Measurements from ENCODE around the gene DRC7.

DRC7 gene

GRCh38 chr16:57661510-57661909 lies 33.1 kb upstream of the DRC7 start:
- no peak for DNase-seq
- peaks cover 6 to 93% (median 62%) of the 10 kb centered on the region in 4 experiments for H3K36me3 ChIP-seq (ENCODE audit: control insufficient read depth in 4 of 4, insufficient read depth in 4 of 4, low read length in 3 of 4)
- 98% methylated on average over 7 of the region's 7 CpGs for WGBS (ENCODE audit: insufficient coverage)
- no peak overlapping the region for H3K27ac ChIP-seq (ENCODE audit: insufficient read depth in 1 of 2, low read depth in 1 of 2, low read length in 2 of 2, poor library complexity in 1 of 2, severe bottlenecking in 2 of 2)
- ChIA-PET POLR2A (no interaction called here), CTCF (interaction anchor here (1.0 to 4.2 kb wide), 4 partner anchors 12 to 86 kb away, joined by 4 to 13 read pairs (median 4); no protein-coding TSS in a partner anchor)
- peaks cover 0 to 2% (median under 1%) of the 10 kb centered on the region in 4 experiments for H3K4me1 ChIP-seq (ENCODE audit: control extremely low read depth in 1 of 4, control insufficient read depth in 4 of 4, insufficient read depth in 4 of 4, low read length in 3 of 4)
- no peaks in the 10 kb centered on the region for H3K27me3 ChIP-seq (replicated peaks in 2 of 5; ENCODE audit: control insufficient read depth in 4 of 5, insufficient read depth in 5 of 5, low read length in 4 of 5)
- H3K4me3 ChIP-seq (ENCODE audit: control insufficient read depth in 1 of 7, extremely low read depth in 1 of 7, insufficient read depth in 4 of 7, low read depth in 2 of 7, low read length in 6 of 7) = no peak overlapping the region
- no peaks in the 10 kb centered on the region for H3K9me3 ChIP-seq (ENCODE audit: control extremely low read depth in 1 of 5, control insufficient read depth in 4 of 5, insufficient read depth in 2 of 5, low read depth in 1 of 5, low read length in 4 of 5)

- peaks cover 0 to 8% (median 6%) of the 10 kb centered on the region in 4 experiments for H3K4me1 ChIP-seq (ENCODE audit: control extremely low read depth in 1 of 4, control insufficient read depth in 4 of 4, insufficient read depth in 4 of 4, low read length in 3 of 4)
- H3K9me3 ChIP-seq (ENCODE audit: control extremely low read depth in 1 of 5, control insufficient read depth in 4 of 5, insufficient read depth in 2 of 5, low read depth in 1 of 5, low read length in 4 of 5) = no peaks in the 10 kb centered on the region
- no peaks in the 10 kb centered on the region for H3K27me3 ChIP-seq (replicated peaks in 2 of 5; ENCODE audit: control insufficient read depth in 4 of 5, insufficient read depth in 5 of 5, low read length in 4 of 5)
- H3K4me3 ChIP-seq (ENCODE audit: control insufficient read depth in 1 of 7, extremely low read depth in 1 of 7, insufficient read depth in 4 of 7, low read depth in 2 of 7, low read length in 6 of 7) = no peak overlapping the region
- ChIA-PET POLR2A (no interaction called here), CTCF (interaction anchor here (0.9 to 4.2 kb wide), 8 partner anchors 8 to 86 kb away, joined by 3 to 13 read pairs (median 4); no protein-coding TSS in a partner anchor)
- no peak overlapping the region for H3K27ac ChIP-seq (ENCODE audit: insufficient read depth in 1 of 2, low read depth in 1 of 2, low read length in 2 of 2, poor library complexity in 1 of 2, severe bottlenecking in 2 of 2)
- peaks cover 6 to 86% (median 56%) of the 10 kb centered on the region in 4 experiments for H3K36me3 ChIP-seq (ENCODE audit: control insufficient read depth in 4 of 4, insufficient read depth in 4 of 4, low read length in 3 of 4)
- DNase-seq = no peak
- 91% methylated on average over 20 of the region's 20 CpGs for WGBS (ENCODE audit: insufficient coverage)
These were observed 32.4 kb upstream of the DRC7 start for GRCh38 chr16:57661936-57662906.

- Histone ChIP-seq H3K9me3 (ENCODE audit: control extremely low read depth in 1 of 5, control insufficient read depth in 4 of 5, insufficient read depth in 2 of 5, low read depth in 1 of 5, low read length in 4 of 5) (no peaks in the 10 kb centered on the region), H3K27me3 (replicated peaks in 2 of 5; ENCODE audit: control insufficient read depth in 4 of 5, insufficient read depth in 5 of 5, low read length in 4 of 5) (no peaks in the 10 kb centered on the region), H3K27ac (ENCODE audit: insufficient read depth in 1 of 2, low read depth in 1 of 2, low read length in 2 of 2, poor library complexity in 1 of 2, severe bottlenecking in 2 of 2) (no peak overlapping the region), H3K4me3 (ENCODE audit: control insufficient read depth in 1 of 7, extremely low read depth in 1 of 7, insufficient read depth in 4 of 7, low read depth in 2 of 7, low read length in 6 of 7) (no peak overlapping the region), H3K4me1 (ENCODE audit: control extremely low read depth in 1 of 4, control insufficient read depth in 4 of 4, insufficient read depth in 4 of 4, low read length in 3 of 4) (peaks cover 0 to 20% (median 16%) of the 10 kb centered on the region in 4 experiments), H3K36me3 (ENCODE audit: control insufficient read depth in 4 of 4, insufficient read depth in 4 of 4, low read length in 3 of 4) (peaks cover 3 to 74% (median 46%) of the 10 kb centered on the region in 4 experiments)
- 90% methylated on average over 21 of the region's 21 CpGs for WGBS (ENCODE audit: insufficient coverage)
- CTCF ChIA-PET = interaction anchor here (0.9 to 4.2 kb wide), 8 partner anchors 9 to 86 kb away, joined by 3 to 19 read pairs (median 4); no protein-coding TSS in a partner anchor
- POLR2A ChIA-PET = no interaction called here
- no peak for DNase-seq
These were observed 31.2 kb upstream of the DRC7 start for GRCh38 chr16:57663436-57663835.

- CTCF ChIA-PET = interaction anchor here (0.8 to 4.2 kb wide), 13 partner anchors 8 to 87 kb away, joined by 3 to 19 read pairs (median 4); no protein-coding TSS in a partner anchor
- POLR2A ChIA-PET = no interaction called here
- H3K27ac ChIP-seq (ENCODE audit: insufficient read depth in 1 of 2, low read depth in 1 of 2, low read length in 2 of 2, poor library complexity in 1 of 2, severe bottlenecking in 2 of 2) = no peak overlapping the region
- no peaks in the 10 kb centered on the region for H3K9me3 ChIP-seq (ENCODE audit: control extremely low read depth in 1 of 5, control insufficient read depth in 4 of 5, insufficient read depth in 2 of 5, low read depth in 1 of 5, low read length in 4 of 5)
- H3K36me3 ChIP-seq (ENCODE audit: control insufficient read depth in 4 of 4, insufficient read depth in 4 of 4, low read length in 3 of 4) = peaks cover 3 to 68% (median 42%) of the 10 kb centered on the region in 4 experiments
- no peak overlapping the region for H3K4me3 ChIP-seq (ENCODE audit: control insufficient read depth in 1 of 7, extremely low read depth in 1 of 7, insufficient read depth in 4 of 7, low read depth in 2 of 7, low read length in 6 of 7)
- no peak for DNase-seq
- peaks cover 0 to 26% (median 20%) of the 10 kb centered on the region in 4 experiments for H3K4me1 ChIP-seq (ENCODE audit: control extremely low read depth in 1 of 4, control insufficient read depth in 4 of 4, insufficient read depth in 4 of 4, low read length in 3 of 4)
- WGBS (ENCODE audit: insufficient coverage) = 94% methylated on average over 12 of the region's 15 CpGs
- H3K27me3 ChIP-seq (replicated peaks in 2 of 5; ENCODE audit: control insufficient read depth in 4 of 5, insufficient read depth in 5 of 5, low read length in 4 of 5) = no peaks in the 10 kb centered on the region
These were observed 30.5 kb upstream of the DRC7 start for GRCh38 chr16:57663917-57664661.

GRCh38 chr16:57664662-57665025 lies 30.0 kb upstream of the DRC7 start:
- peaks cover 0 to 32% (median 26%) of the 10 kb centered on the region in 4 experiments for H3K4me1 ChIP-seq (ENCODE audit: control extremely low read depth in 1 of 4, control insufficient read depth in 4 of 4, insufficient read depth in 4 of 4, low read length in 3 of 4)
- ChIA-PET CTCF (interaction anchor here (0.8 to 4.2 kb wide), 11 partner anchors 11 to 88 kb away, joined by 3 to 19 read pairs (median 4); no protein-coding TSS in a partner anchor), POLR2A (no interaction called here)
- peaks cover 0 to 62% (median 38%) of the 10 kb centered on the region in 4 experiments for H3K36me3 ChIP-seq (ENCODE audit: control insufficient read depth in 4 of 4, insufficient read depth in 4 of 4, low read length in 3 of 4)
- 94% methylated on average over 5 of the region's 6 CpGs for WGBS (ENCODE audit: insufficient coverage)
- no peak overlapping the region for H3K4me3 ChIP-seq (ENCODE audit: control insufficient read depth in 1 of 7, extremely low read depth in 1 of 7, insufficient read depth in 4 of 7, low read depth in 2 of 7, low read length in 6 of 7)
- H3K27ac ChIP-seq (ENCODE audit: insufficient read depth in 1 of 2, low read depth in 1 of 2, low read length in 2 of 2, poor library complexity in 1 of 2, severe bottlenecking in 2 of 2) = no peak overlapping the region
- H3K9me3 ChIP-seq (ENCODE audit: control extremely low read depth in 1 of 5, control insufficient read depth in 4 of 5, insufficient read depth in 2 of 5, low read depth in 1 of 5, low read length in 4 of 5) = no peaks in the 10 kb centered on the region
- no peaks in the 10 kb centered on the region for H3K27me3 ChIP-seq (replicated peaks in 2 of 5; ENCODE audit: control insufficient read depth in 4 of 5, insufficient read depth in 5 of 5, low read length in 4 of 5)
- no peak for DNase-seq

GRCh38 chr16:57665541-57665940 lies 29.1 kb upstream of the DRC7 start:
- peaks cover 0 to 53% (median 31%) of the 10 kb centered on the region in 4 experiments for H3K36me3 ChIP-seq (ENCODE audit: control insufficient read depth in 4 of 4, insufficient read depth in 4 of 4, low read length in 3 of 4)
- H3K4me3 ChIP-seq (ENCODE audit: control insufficient read depth in 1 of 7, extremely low read depth in 1 of 7, insufficient read depth in 4 of 7, low read depth in 2 of 7, low read length in 6 of 7) = no peak overlapping the region
- no peaks in the 10 kb centered on the region for H3K27me3 ChIP-seq (replicated peaks in 2 of 5; ENCODE audit: control insufficient read depth in 4 of 5, insufficient read depth in 5 of 5, low read length in 4 of 5)
- 93% methylated on average over 2 of the region's 4 CpGs for WGBS (ENCODE audit: insufficient coverage)
- ChIA-PET POLR2A (no interaction called here), CTCF (interaction anchor here (0.9 to 4.0 kb wide), 4 partner anchors 12 to 89 kb away, joined by 5 to 19 read pairs (median 8); no protein-coding TSS in a partner anchor)
- no peaks in the 10 kb centered on the region for H3K9me3 ChIP-seq (ENCODE audit: control extremely low read depth in 1 of 5, control insufficient read depth in 4 of 5, insufficient read depth in 2 of 5, low read depth in 1 of 5, low read length in 4 of 5)
- no peak for DNase-seq
- peaks cover 0 to 40% (median 34%) of the 10 kb centered on the region in 4 experiments for H3K4me1 ChIP-seq (ENCODE audit: control extremely low read depth in 1 of 4, control insufficient read depth in 4 of 4, insufficient read depth in 4 of 4, low read length in 3 of 4)
- H3K27ac ChIP-seq (ENCODE audit: insufficient read depth in 1 of 2, low read depth in 1 of 2, low read length in 2 of 2, poor library complexity in 1 of 2, severe bottlenecking in 2 of 2) = no peak overlapping the region
